Fibroblast of skin of right quadriceps (primary cell): ENCODE measurements around the gene ITGA7.

Experiments used
- DNase-seq: peaks from one replicate; pipeline ENCODE4 v3.0.0-alpha.2; 2013

ITGA7 gene

GRCh38 chr12:55698965-55699364, 8.7 kb downstream of the ITGA7 start:
- no peak for DNase-seq

- DNase-seq = no peak
These were observed 9.3 kb downstream of the ITGA7 start for GRCh38 chr12:55698241-55698955.

GRCh38 chr12:55697686-55698085, 10.0 kb downstream of the ITGA7 start:
- no peak for DNase-seq

- DNase-seq = no peak
These were observed 10.8 kb downstream of the ITGA7 start for GRCh38 chr12:55696796-55697462.

GRCh38 chr12:55696141-55696540, 11.6 kb downstream of the ITGA7 start:
- DNase-seq = no peak

GRCh38 chr12:55695349-55695748, 12.4 kb downstream of the ITGA7 start:
- no peak for DNase-seq

- DNase-seq = no peak
These were observed 13.1 kb downstream of the ITGA7 start for GRCh38 chr12:55694651-55695050.

- DNase-seq = no peak
These were observed 13.6 kb downstream of the ITGA7 start for GRCh38 chr12:55694188-55694515.

GRCh38 chr12:55693323-55694187, 14.1 kb downstream of the ITGA7 start:
- DNase-seq = no peak

GRCh38 chr12:55692631-55693322, 14.9 kb downstream of the ITGA7 start:
- DNase-seq = no peak

- DNase-seq = no peak
These were observed 18.7 kb downstream of the ITGA7 start for GRCh38 chr12:55688716-55689655.

GRCh38 chr12:55687746-55688145, 20.0 kb downstream of the ITGA7 start:
- no peak for DNase-seq

GRCh38 chr12:55686366-55687010, 21.2 kb downstream of the ITGA7 start:
- no peak for DNase-seq

GRCh38 chr12:55685671-55686070, 22.0 kb downstream of the ITGA7 start:
- DNase-seq = no peak

- no peak for DNase-seq
These were observed 22.8 kb downstream of the ITGA7 start for GRCh38 chr12:55684761-55685370.

GRCh38 chr12:55683676-55684075, 24.0 kb downstream of the ITGA7 start:
- DNase-seq = no peak

GRCh38 chr12:55682087-55682796, 25.5 kb downstream of the ITGA7 start:
- DNase-seq = no peak

GRCh38 chr12:55681142-55682077, 26.3 kb downstream of the ITGA7 start:
- peak; percentile 56 for DNase-seq

GRCh38 chr12:55679691-55680090, 28.0 kb downstream of the ITGA7 start:
- DNase-seq = no peak
